MM.1S (cell line): ENCODE results near the gene HTR2C.

ENCODE experiments used
- EZH2 ChIP-seq: fragments of 300-600 bp; sonication (generic); optimal IDR thresholded peaks from 2 replicates; pipeline ENCODE3; 2017; ENCODE audit warnings: low read depth, mild to moderate bottlenecking, antibody characterized with exemption, low read length, mixed read lengths
- TF ChIP-seq, protein P1 (sequence below): fragments of 300-600 bp; sonication (generic); IDR thresholded peaks from 2 replicates; pipeline ENCODE4 v1.5.1; 2016; ENCODE audit warnings: antibody characterized with exemption, low read length, mixed read lengths

DNA sequence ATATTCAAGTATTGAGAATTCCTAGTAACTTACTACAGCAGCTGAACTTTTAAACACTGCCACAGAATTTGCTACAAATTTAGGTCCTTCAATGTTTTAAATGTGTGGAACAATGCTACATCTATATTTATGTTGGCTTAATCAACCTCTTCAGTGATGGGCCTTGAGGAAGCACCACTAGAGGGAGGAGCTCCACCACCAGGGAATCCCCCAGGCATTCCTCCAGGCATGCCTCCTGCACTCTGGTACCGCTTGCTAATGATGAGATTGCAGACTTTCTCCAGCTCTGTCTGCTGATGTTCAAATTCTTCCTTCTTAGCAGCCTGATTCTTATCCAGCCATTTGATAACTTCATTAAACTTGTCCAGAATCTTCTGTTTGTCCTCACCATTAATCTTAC lies 190.8 kb downstream of the HTR2C start:
- TF ChIP-seq EZH2: no peak
- TF ChIP-seq, protein P1, sequence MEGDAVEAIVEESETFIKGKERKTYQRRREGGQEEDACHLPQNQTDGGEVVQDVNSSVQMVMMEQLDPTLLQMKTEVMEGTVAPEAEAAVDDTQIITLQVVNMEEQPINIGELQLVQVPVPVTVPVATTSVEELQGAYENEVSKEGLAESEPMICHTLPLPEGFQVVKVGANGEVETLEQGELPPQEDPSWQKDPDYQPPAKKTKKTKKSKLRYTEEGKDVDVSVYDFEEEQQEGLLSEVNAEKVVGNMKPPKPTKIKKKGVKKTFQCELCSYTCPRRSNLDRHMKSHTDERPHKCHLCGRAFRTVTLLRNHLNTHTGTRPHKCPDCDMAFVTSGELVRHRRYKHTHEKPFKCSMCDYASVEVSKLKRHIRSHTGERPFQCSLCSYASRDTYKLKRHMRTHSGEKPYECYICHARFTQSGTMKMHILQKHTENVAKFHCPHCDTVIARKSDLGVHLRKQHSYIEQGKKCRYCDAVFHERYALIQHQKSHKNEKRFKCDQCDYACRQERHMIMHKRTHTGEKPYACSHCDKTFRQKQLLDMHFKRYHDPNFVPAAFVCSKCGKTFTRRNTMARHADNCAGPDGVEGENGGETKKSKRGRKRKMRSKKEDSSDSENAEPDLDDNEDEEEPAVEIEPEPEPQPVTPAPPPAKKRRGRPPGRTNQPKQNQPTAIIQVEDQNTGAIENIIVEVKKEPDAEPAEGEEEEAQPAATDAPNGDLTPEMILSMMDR: no peak
